Body of pancreas (tissue), 4 donors: ENCODE measurements around the gene PIAS2.

Experiments used
- CTCF ChIP-seq, 7 experiments: fragments of 450-650 bp in 4 of 7; fragments of 200-600 bp in 3 of 7; sonication (generic) in 3 of 7; IDR thresholded peaks; one replicate each; pipeline ENCODE4 v1.5.1; 2016 to 2019; ENCODE audit warnings: antibody characterized with exemption in 7 of 7
- POLR2A ChIP-seq, 3 donors: fragments of 450-650 bp; IDR thresholded peaks; one replicate each; pipeline ENCODE4 v1.6.1; 2016; ENCODE audit warnings: antibody characterized with exemption in 3 of 3, mild to moderate bottlenecking in 2 of 3

- TF ChIP-seq CTCF (IDR thresholded peaks at IDR 0.05) (no peak), POLR2A (IDR thresholded peaks at IDR 0.05) (no peak)
These were observed 156.1 kb downstream of the PIAS2 start for GRCh38 chr18:46761059-46761769.
